HUES64 (cell line): ENCODE data around the gene THRB.

Experiments
- H3K27ac ChIP-seq: 2 replicates; pipeline ENCODE4 v1.7.0; 2013; ENCODE audit warnings: low read depth, low read length, inconsistent platforms
- H3K27me3 ChIP-seq: 2 replicates; pipeline ENCODE4 v1.6.1; 2013; ENCODE audit warnings: mild to moderate bottlenecking, low read length; ENCODE audit not compliant: insufficient read depth
- H3K36me3 ChIP-seq: 2 replicates; pipeline ENCODE4 v1.6.1; 2013; ENCODE audit warnings: mild to moderate bottlenecking, low read length; ENCODE audit not compliant: insufficient read depth
- H3K4me1 ChIP-seq: 2 replicates; pipeline ENCODE4 v1.6.1; 2013; ENCODE audit warnings: mild to moderate bottlenecking, low read length, moderate library complexity; ENCODE audit not compliant: insufficient read depth
- H3K4me3 ChIP-seq: 2 replicates; pipeline ENCODE4 v1.5.1; 2013; ENCODE audit warnings: mild to moderate bottlenecking, low read length, moderate library complexity
- H3K9ac ChIP-seq: 2 replicates; pipeline ENCODE4 v1.6.1; 2013; ENCODE audit warnings: mild to moderate bottlenecking, low read depth, low read length
- H3K9me3 ChIP-seq: 2 replicates; pipeline ENCODE4 v1.6.1; 2013; ENCODE audit warnings: low read depth, low read length; ENCODE audit not compliant: insufficient read depth
- WGBS: fragments of 150-250, 120-280 bp; methylation state at CpG from one replicate; pipeline ENCODE4 v1.1.7; 2013; ENCODE audit warnings: missing lambda C conversion rate; 5-methylcytosine and 5-hydroxymethylcytosine counted together

Gene THRB

GRCh38 chr3:24258727-24259600 is 235.7 kb downstream of the THRB start:
- Histone ChIP-seq H3K9ac (no peak overlapping the region), H3K9me3 (no peaks in the 10 kb centered on the region), H3K4me1 (no peaks in the 10 kb centered on the region), H3K36me3 (no peaks in the 10 kb centered on the region), H3K27me3 (no peaks in the 10 kb centered on the region), H3K27ac (no peak overlapping the region), H3K4me3 (no peak overlapping the region)
- WGBS: 94% methylated on average over 12 of the region's 12 CpGs

GRCh38 chr3:24258260-24258659 is 236.4 kb downstream of the THRB start:
- Histone ChIP-seq H3K4me1 (no peaks in the 10 kb centered on the region), H3K9me3 (no peaks in the 10 kb centered on the region), H3K9ac (no peak overlapping the region), H3K36me3 (no peaks in the 10 kb centered on the region), H3K27me3 (no peaks in the 10 kb centered on the region), H3K4me3 (no peak overlapping the region), H3K27ac (no peak overlapping the region)
- WGBS: 97% methylated on average over 5 of the region's 5 CpGs

GRCh38 chr3:24255414-24255813 is 239.2 kb downstream of the THRB start:
- H3K9ac ChIP-seq: no peak overlapping the region
- WGBS: 94% methylated on average over 2 of the region's 2 CpGs
- no peaks in the 10 kb centered on the region for H3K4me1 ChIP-seq
- H3K27ac ChIP-seq: no peak overlapping the region
- H3K4me3 ChIP-seq: no peak overlapping the region
- H3K9me3 ChIP-seq: no peaks in the 10 kb centered on the region
- no peaks in the 10 kb centered on the region for H3K36me3 ChIP-seq
- no peaks in the 10 kb centered on the region for H3K27me3 ChIP-seq

GRCh38 chr3:24254649-24255048 is 240.0 kb downstream of the THRB start:
- no peaks in the 10 kb centered on the region for H3K4me1 ChIP-seq
- no peaks in the 10 kb centered on the region for H3K27me3 ChIP-seq
- H3K9me3 ChIP-seq: no peaks in the 10 kb centered on the region
- H3K27ac ChIP-seq: no peak overlapping the region
- no peak overlapping the region for H3K4me3 ChIP-seq
- H3K36me3 ChIP-seq: no peaks in the 10 kb centered on the region
- 92% methylated on average over 1 of the region's 1 CpG for WGBS
- H3K9ac ChIP-seq: no peak overlapping the region

- no peak overlapping the region for H3K4me3 ChIP-seq
Measured at GRCh38 chr3:24253336-24253735, 241.3 kb downstream of the THRB start.

GRCh38 chr3:24249523-24249922 is 245.1 kb downstream of the THRB start:
- Histone ChIP-seq H3K9me3 (no peaks in the 10 kb centered on the region), H3K27me3 (no peaks in the 10 kb centered on the region), H3K9ac (no peak overlapping the region), H3K4me3 (no peak overlapping the region), H3K4me1 (no peaks in the 10 kb centered on the region), H3K36me3 (no peaks in the 10 kb centered on the region), H3K27ac (no peak overlapping the region)
- 93% methylated on average over 1 of the region's 1 CpG for WGBS

More at GRCh38 chr3:24253336-24253735, 241.3 kb downstream of the THRB start:
- Histone ChIP-seq H3K9ac (no peak overlapping the region), H3K27me3 (no peaks in the 10 kb centered on the region), H3K4me1 (no peaks in the 10 kb centered on the region), H3K36me3 (no peaks in the 10 kb centered on the region), H3K27ac (no peak overlapping the region), H3K9me3 (no peaks in the 10 kb centered on the region)
- WGBS: 94% methylated on average over 1 of the region's 1 CpG

GRCh38 chr3:24245056-24245455 is 249.6 kb downstream of the THRB start:
- Histone ChIP-seq H3K27me3 (no peaks in the 10 kb centered on the region), H3K4me1 (0 out of 2 replicates have a peak, but pooled peaks cover 10% of the 10 kb centered on the region), H3K9ac (no peak overlapping the region), H3K36me3 (no peaks in the 10 kb centered on the region), H3K9me3 (no peaks in the 10 kb centered on the region), H3K27ac (no peak overlapping the region), H3K4me3 (no peak overlapping the region)
- WGBS: 96% methylated on average over 1 of the region's 2 CpGs

- no peak overlapping the region for H3K9ac ChIP-seq
- H3K36me3 ChIP-seq: no peaks in the 10 kb centered on the region
- H3K4me3 ChIP-seq: no peak overlapping the region
- no peaks in the 10 kb centered on the region for H3K27me3 ChIP-seq
- 0 out of 2 replicates have a peak, but pooled peaks cover 10% of the 10 kb centered on the region for H3K4me1 ChIP-seq
- no peaks in the 10 kb centered on the region for H3K9me3 ChIP-seq
- 100% methylated on average over 1 of the region's 1 CpG for WGBS
- no peak overlapping the region for H3K27ac ChIP-seq
Measured at GRCh38 chr3:24244491-24244890, 250.2 kb downstream of the THRB start.

- no peak overlapping the region for H3K9ac ChIP-seq
- no peak overlapping the region for H3K27ac ChIP-seq
- WGBS: 80% methylated on average over 6 of the region's 6 CpGs
- no peaks in the 10 kb centered on the region for H3K27me3 ChIP-seq
- H3K4me3 ChIP-seq: no peak overlapping the region
- no peaks in the 10 kb centered on the region for H3K36me3 ChIP-seq
- H3K4me1 ChIP-seq: 0 out of 2 replicates have a peak, but pooled peaks cover 10% of the 10 kb centered on the region
- no peaks in the 10 kb centered on the region for H3K9me3 ChIP-seq
Measured at GRCh38 chr3:24242012-24242698, 252.5 kb downstream of the THRB start.

GRCh38 chr3:24240306-24240705 is 254.3 kb downstream of the THRB start:
- Histone ChIP-seq H3K4me1 (0 out of 2 replicates have a peak, but pooled peaks cover 10% of the 10 kb centered on the region), H3K9me3 (no peaks in the 10 kb centered on the region), H3K36me3 (no peaks in the 10 kb centered on the region), H3K9ac (no peak overlapping the region), H3K4me3 (no peak overlapping the region), H3K27ac (no peak overlapping the region), H3K27me3 (no peaks in the 10 kb centered on the region)
- WGBS: 90% methylated on average over 6 of the region's 6 CpGs

GRCh38 chr3:24237971-24238706 is 256.5 kb downstream of the THRB start:
- no peaks in the 10 kb centered on the region for H3K27me3 ChIP-seq
- H3K27ac ChIP-seq: no peak overlapping the region

More at GRCh38 chr3:24237971-24238706, 256.5 kb downstream of the THRB start:
- Histone ChIP-seq H3K4me3 (no peak overlapping the region), H3K36me3 (no peaks in the 10 kb centered on the region), H3K9me3 (no peaks in the 10 kb centered on the region), H3K9ac (no peak overlapping the region), H3K4me1 (0 out of 2 replicates have a peak, but pooled peaks cover 10% of the 10 kb centered on the region)
- 50% methylated on average over 3 of the region's 4 CpGs for WGBS
